LHCN-M2 (cell line): ENCODE data around the gene TBC1D9. TPM values are rescaled to one million over a fixed set of nuclear protein-coding genes. Genes with fewer than 3 reads are reported as not detected.

ENCODE experiments used
- total RNA-seq: library from RNA; depleted of rRNA; stranded (reverse); fragments of >200 nt; gene quantifications from 2 replicates; pipeline ENCODE4 v1.2.3, GENCODE V29; 2014; rRNA removed

The TBC1D9 gene
- total RNA-seq, 1 experiment from 2014 or later: 20.3 TPM

Other genes with a start within 250 kb of the TBC1D9 start
- 34.2 and 35.5 TPM in 2 replicates for gene ELMOD2, start 232.2 kb downstream of the TBC1D9 start, total RNA-seq
- not detected in 2 replicates for gene UCP1, start 187.4 kb downstream of the TBC1D9 start, total RNA-seq